ENCODE results near the gene FSTL4. TPM values are rescaled to one million over a fixed set of nuclear protein-coding genes. Genes with fewer than 3 reads are reported as not detected.

FSTL4 gene
- total RNA-seq, 4 donors from 2014 or later, result 0.27 TPM; not detected in 3

DNA sequence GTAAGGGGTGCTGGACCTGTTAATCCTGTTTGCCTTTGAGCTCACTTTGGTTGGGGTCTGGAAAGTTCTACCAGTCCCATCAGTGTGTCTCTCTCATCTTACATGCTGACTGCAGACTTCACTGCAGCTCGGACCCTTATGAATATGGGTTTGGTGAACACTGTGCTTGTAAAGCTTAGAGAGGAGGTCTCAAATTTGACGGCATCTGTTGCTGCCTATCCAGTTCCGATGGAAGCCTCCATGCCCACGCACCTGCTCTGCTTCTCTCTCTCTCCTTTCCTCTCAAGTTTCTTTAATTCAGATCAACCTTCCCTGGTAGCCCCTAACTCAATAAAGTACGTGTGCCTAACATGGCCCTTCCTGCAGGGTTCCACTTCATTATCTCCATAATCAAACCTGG is 342.6 kb downstream of the FSTL4 start:
- Histone ChIP-seq H3K9me3 (no peaks in the 10 kb centered on the region), H3K27ac (no peak overlapping the region), H3K4me3 (no peak overlapping the region), H3K4me1 (no peaks in the 10 kb centered on the region), H3K36me3 (no peaks in the 10 kb centered on the region), H3K27me3 (no peaks in the 10 kb centered on the region)
- DNase-seq, result no peak
- in situ Hi-C loops (cut with MboI; ENCODE audit: low pct_ligation_motif_present in 1 of 4, low pct_unique_long_range_greater_than_20kb in 1 of 4, low sequenced_read_pairs in 3 of 4), result no loop called here
- WGBS, 2 donors (ENCODE audit: low coverage in 1 of 2), result 84 to 90% methylated on average over 3 to 5 of the region's 5 CpGs
- intact Hi-C loops (cut with DNase I; ENCODE audit: low total_unique reads), result no loop called here
- TF ChIP-seq EP300 (IDR thresholded peaks at IDR 0.05; ENCODE audit: low read depth) (no peak), CTCF (IDR thresholded peaks at IDR 0.05) (no peak), POLR2A (IDR thresholded peaks at IDR 0.05) (no peak), POLR2AphosphoS5 (IDR thresholded peaks at IDR 0.05) (no peak)

- H3K27ac ChIP-seq, result no peak overlapping the region
- DNase-seq, result no peak
- no peak for TF ChIP-seq POLR2A (IDR thresholded peaks at IDR 0.05)
- H3K9me3 ChIP-seq, result no peaks in the 10 kb centered on the region
- no peaks in the 10 kb centered on the region for H3K27me3 ChIP-seq
- in situ Hi-C loops (cut with MboI; ENCODE audit: low pct_ligation_motif_present in 1 of 4, low pct_unique_long_range_greater_than_20kb in 1 of 4, low sequenced_read_pairs in 3 of 4) (no loop called here), intact Hi-C loops (cut with DNase I; ENCODE audit: low total_unique reads) (no loop called here)
- H3K36me3 ChIP-seq, result no peaks in the 10 kb centered on the region
- WGBS, 2 donors (ENCODE audit: low coverage in 1 of 2), result 85% methylated on average over 1 of the region's 1 CpG; no CpG with 5 or more reads in 1 of the 2 donors
- H3K4me1 ChIP-seq, result no peaks in the 10 kb centered on the region
- no peak overlapping the region for H3K4me3 ChIP-seq
Observed at GRCh38 chr5:133267601-133268000, 344.7 kb downstream of the FSTL4 start.

DNA sequence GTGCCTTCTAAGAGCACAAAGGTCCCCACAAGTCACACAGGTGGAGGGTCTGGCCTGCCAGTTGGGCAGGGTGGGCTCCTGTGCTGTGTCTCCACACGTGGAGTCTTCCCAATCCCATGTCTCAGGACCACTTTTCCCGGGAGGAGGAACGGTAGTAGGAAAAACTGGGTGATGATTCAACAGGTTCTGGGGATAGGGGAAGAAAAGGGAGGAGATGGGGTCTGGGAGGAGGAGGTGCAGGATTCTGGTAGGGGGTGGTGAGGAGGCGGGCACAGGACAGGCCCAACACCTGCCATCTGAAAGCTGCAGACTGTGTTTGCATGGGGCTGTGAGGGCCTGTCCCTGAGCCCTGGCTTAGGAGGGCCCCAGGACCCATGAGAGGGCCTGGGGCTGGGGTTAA is 345.4 kb downstream of the FSTL4 start:
- Histone ChIP-seq H3K9me3 (no peaks in the 10 kb centered on the region), H3K4me3 (no peak overlapping the region), H3K27me3 (no peaks in the 10 kb centered on the region), H3K27ac (no peak overlapping the region), H3K36me3 (no peaks in the 10 kb centered on the region), H3K4me1 (no peaks in the 10 kb centered on the region)
- no peak for DNase-seq
- in situ Hi-C loops (cut with MboI; ENCODE audit: low pct_ligation_motif_present in 1 of 4, low pct_unique_long_range_greater_than_20kb in 1 of 4, low sequenced_read_pairs in 3 of 4), result no loop called here
- TF ChIP-seq EP300 (IDR thresholded peaks at IDR 0.05; ENCODE audit: low read depth) (no peak), CTCF (IDR thresholded peaks at IDR 0.05) (no peak), POLR2A (IDR thresholded peaks at IDR 0.05) (no peak), POLR2AphosphoS5 (IDR thresholded peaks at IDR 0.05) (no peak)
- intact Hi-C loops (cut with DNase I; ENCODE audit: low total_unique reads), result no loop called here
- WGBS, 2 donors (ENCODE audit: low coverage in 1 of 2), result 74 to 90% methylated on average over 2 to 4 of the region's 4 CpGs

- no peaks in the 10 kb centered on the region for H3K27me3 ChIP-seq
- no peak overlapping the region for H3K27ac ChIP-seq
- intact Hi-C loops (cut with DNase I; ENCODE audit: low total_unique reads), result no loop called here
- no peak overlapping the region for H3K4me3 ChIP-seq
- in situ Hi-C loops (cut with MboI; ENCODE audit: low pct_ligation_motif_present in 1 of 4, low pct_unique_long_range_greater_than_20kb in 1 of 4, low sequenced_read_pairs in 3 of 4), result no loop called here
- H3K9me3 ChIP-seq, result no peaks in the 10 kb centered on the region
- DNase-seq, result no peak
- H3K36me3 ChIP-seq, result no peaks in the 10 kb centered on the region
- WGBS, 2 donors (ENCODE audit: low coverage in 1 of 2), result 90% methylated on average over 2 of the region's 2 CpGs; no CpG with 5 or more reads in 1 of the 2 donors
- no peaks in the 10 kb centered on the region for H3K4me1 ChIP-seq
- TF ChIP-seq POLR2AphosphoS5 (IDR thresholded peaks at IDR 0.05) (no peak), POLR2A (IDR thresholded peaks at IDR 0.05) (no peak), CTCF (IDR thresholded peaks at IDR 0.05) (no peak), EP300 (IDR thresholded peaks at IDR 0.05; ENCODE audit: low read depth) (no peak)
Observed at GRCh38 chr5:133266527-133266878, 345.8 kb downstream of the FSTL4 start.

Measured in transverse colon (tissue), 4 donors.